ENCODE results near the gene TNNI3K. TPM values are rescaled to one million over a fixed set of nuclear protein-coding genes. Genes with fewer than 3 reads are reported as not detected.

The TNNI3K gene
- total RNA-seq, 1 experiment from 2014 or later: 0.49 TPM

DNA sequence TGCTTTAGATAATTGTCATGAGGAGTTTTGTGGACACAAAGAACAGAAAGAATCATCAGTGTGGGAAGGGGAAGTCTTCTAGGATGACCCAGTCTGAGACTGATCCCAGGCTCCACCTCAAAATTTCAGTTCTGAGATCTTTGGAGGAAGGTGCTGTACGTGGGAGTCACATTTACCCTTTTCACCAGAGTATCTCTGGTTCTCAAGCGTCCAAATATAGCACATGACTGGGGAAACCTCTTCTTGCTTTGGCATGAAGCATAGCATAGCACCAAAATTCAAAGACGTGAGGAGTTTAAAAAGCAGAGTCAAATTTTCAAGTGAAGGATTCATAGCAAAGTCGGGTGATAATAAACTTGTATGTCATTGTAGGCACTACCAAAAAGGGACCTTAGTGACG is 180.7 kb downstream of the TNNI3K start:
- RAD21 ChIA-PET (ENCODE audit: low non-redundant PET in 1 of 2, low total read pairs in 2 of 2, uncharacterized antibody in 2 of 2, unreplicated experiment in 2 of 2): no interaction called here
- Histone ChIP-seq H4K20me1 (ENCODE audit: insufficient read depth) (no peaks in the 10 kb centered on the region; the same call in 1 of the 2 replicates), H2AFZ (ENCODE audit: low read depth, low read length, poor library complexity, severe bottlenecking) (no peak overlapping the region), H3K27ac (ENCODE audit: low read depth, low read length) (no peak overlapping the region), H3K9me3 (ENCODE audit: control insufficient read depth in 1 of 2, insufficient read depth in 1 of 2, low read depth in 1 of 2, low read length in 2 of 2) (no peaks in the 10 kb centered on the region), H3K9me2 (ENCODE audit: insufficient read depth) (no peaks in the 10 kb centered on the region), H3K27me3 (ENCODE audit: insufficient read depth, low read length) (peaks cover 12% of the 10 kb centered on the region; the same call in 1 of the 2 replicates), H3K4me2 (ENCODE audit: low read length) (no peak overlapping the region), H3K79me2 (ENCODE audit: insufficient read depth, low read length) (no peaks in the 10 kb centered on the region), H3K36me3 (ENCODE audit: control insufficient read depth in 1 of 2, insufficient read depth in 2 of 2, low read length in 2 of 2) (no peaks in the 10 kb centered on the region), H3K4me3 (replicated peaks in 1 of 2; ENCODE audit: low read depth in 1 of 2, low read length in 2 of 2) (no peak overlapping the region), H3K9ac (ENCODE audit: low read length) (no peak overlapping the region), H3K4me1 (ENCODE audit: control insufficient read depth in 1 of 2, insufficient read depth in 2 of 2, low read length in 2 of 2) (no peaks in the 10 kb centered on the region)
- POLR2A ChIA-PET: no interaction called here
- intact Hi-C loops (cut with micrococcal nuclease): no loop called here
- TF ChIP-seq CBX3 (IDR thresholded peaks at IDR 0.05; ENCODE audit: low read depth) (no peak), CEBPB (IDR thresholded peaks at IDR 0.05; ENCODE audit: low read depth) (no peak), ZFX (IDR thresholded peaks at IDR 0.05) (no peak), ZNF274 (IDR thresholded peaks at IDR 0.05; ENCODE audit: low read depth, low read length) (no peak), TCF7L2 (IDR thresholded peaks at IDR 0.05; ENCODE audit: borderline replicate concordance, extremely low read depth, insufficient read depth, insufficient read length) (no peak), YY1 (IDR thresholded peaks at IDR 0.05; ENCODE audit: extremely low read depth, insufficient replicate concordance, low read depth, low read length) (no peak), ELF1 (IDR thresholded peaks at IDR 0.05; ENCODE audit: borderline replicate concordance, low read depth) (no peak), REST (IDR thresholded peaks at IDR 0.05; ENCODE audit: low read depth) (no peak), EZH2 (IDR thresholded peaks at IDR 0.05) (no peak)
- DNase-seq (ENCODE audit: low read depth, low spot score): no peak
- no peak for ATAC-seq
- BruUV-seq (replicated peaks): no TSS peak
- CTCF ChIA-PET: no interaction called here
